ENCODE data around the gene XYLT1. TPM values are rescaled to one million over a fixed set of nuclear protein-coding genes. Genes with fewer than 3 reads are reported as not detected.

Gene XYLT1
- polyA plus RNA-seq, 1 of the 3 experiments (the other 2 are of a cell fraction), result 17.6 TPM

DNA sequence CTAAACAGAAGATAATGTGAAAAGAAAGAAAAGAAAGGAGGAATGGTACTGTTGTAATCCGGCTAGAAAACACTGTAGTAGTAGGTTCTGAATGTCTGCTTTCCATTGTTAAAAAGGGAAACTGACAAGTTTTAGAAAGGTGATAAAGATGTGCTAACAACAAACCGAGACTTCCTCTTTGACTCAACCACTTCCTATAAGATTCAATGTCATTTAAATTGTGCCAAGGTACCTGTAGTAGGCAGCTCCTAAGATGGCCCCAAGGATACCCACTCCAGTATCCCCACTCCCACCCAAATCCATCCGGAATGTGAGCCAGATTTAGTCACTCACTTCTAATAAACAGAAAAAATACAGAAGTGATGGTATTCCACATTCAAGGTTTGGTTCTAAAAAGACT, 31.2 kb downstream of the XYLT1 start:
- no peak overlapping the region for H3K4me3 ChIP-seq (ENCODE audit: low read depth in 2 of 2, low read length in 1 of 2)

DNA sequence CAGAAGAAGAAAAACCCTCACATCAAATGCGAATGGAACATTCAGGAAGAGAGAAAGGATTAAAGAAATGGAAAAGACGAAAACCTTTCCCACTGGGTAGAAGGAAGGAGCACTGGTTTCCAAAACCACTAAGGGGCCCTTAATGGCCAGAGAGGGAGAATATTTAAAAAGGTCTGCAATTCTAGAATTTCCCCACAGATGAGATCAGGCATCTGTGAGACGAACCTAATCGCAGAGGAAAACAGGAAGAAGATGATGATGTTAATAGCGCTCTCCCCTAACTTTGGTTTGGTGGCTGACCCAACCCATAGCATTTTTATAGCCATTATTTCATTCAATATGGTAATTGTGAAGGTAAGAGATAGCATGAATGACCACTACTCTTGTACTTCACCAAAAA, 32.8 kb downstream of the XYLT1 start:
- Histone ChIP-seq H2AFZ (ENCODE audit: low read depth) (no peak overlapping the region), H3K4me2 (no peak overlapping the region), H3K9ac (no peak overlapping the region), H3K36me3 (replicated peaks in 1 of 2; ENCODE audit: control insufficient read depth in 1 of 2, insufficient read depth in 2 of 2, low read length in 1 of 2) (peaks cover 0 to 56% of the 10 kb centered on the region in 2 experiments), H4K20me1 (ENCODE audit: insufficient read depth) (peaks cover 100% of the 10 kb centered on the region), H3K4me3 (ENCODE audit: low read depth in 2 of 2, low read length in 1 of 2) (no peak overlapping the region), H3K27ac (ENCODE audit: low read depth in 2 of 2, low read length in 1 of 2) (no peak overlapping the region), H3K9me2 (no peaks in the 10 kb centered on the region), H3K9me3 (no peaks in the 10 kb centered on the region), H3K4me1 (ENCODE audit: control insufficient read depth in 1 of 2, insufficient read depth in 2 of 2, low read depth in 1 of 2, low read length in 1 of 2) (peaks cover 0 to 3% of the 10 kb centered on the region in 2 experiments; a peak in 1 of 4 replicates), H3F3A (replicated peaks; ENCODE audit: insufficient read depth) (peaks cover 30% of the 10 kb centered on the region), H3K79me2 (ENCODE audit: insufficient read depth) (peaks cover 100% of the 10 kb centered on the region), H3K27me3 (ENCODE audit: insufficient read depth) (no peaks in the 10 kb centered on the region)
- WGBS (ENCODE audit: low lambda C conversion rate), result 88% methylated on average over 5 of the region's 5 CpGs
- ChIA-PET POLR2A (no interaction called here), CTCF (no interaction called here)
- TF ChIP-seq USF1 (IDR thresholded peaks at IDR 0.05; ENCODE audit: borderline replicate concordance, low read depth), result no peak
- TF ChIP-seq TCF12 (IDR thresholded peaks at IDR 0.05), result no peak
- no peak for TF ChIP-seq GABPA (IDR thresholded peaks at IDR 0.05; ENCODE audit: low read depth)
- no peak for DNase-seq

More for the DNA sequence above, 31.2 kb downstream of the XYLT1 start:
- no peak overlapping the region for H2AFZ ChIP-seq (ENCODE audit: low read depth)
- H3F3A ChIP-seq (replicated peaks; ENCODE audit: insufficient read depth), result peaks cover 38% of the 10 kb centered on the region
- no peaks in the 10 kb centered on the region for H3K27me3 ChIP-seq (ENCODE audit: insufficient read depth)
- H3K9me3 ChIP-seq, result no peaks in the 10 kb centered on the region
- no peak for TF ChIP-seq CHD2 (IDR thresholded peaks at IDR 0.05; ENCODE audit: low read length, partially characterized antibody)
- TF ChIP-seq MAX (IDR thresholded peaks at IDR 0.05; ENCODE audit: low read depth), result no peak
- no peak for TF ChIP-seq GABPA (IDR thresholded peaks at IDR 0.05; ENCODE audit: low read depth)
- no peak for TF ChIP-seq YY1 (IDR thresholded peaks at IDR 0.05; ENCODE audit: low read depth)
- no peak for TF ChIP-seq MXI1 (IDR thresholded peaks at IDR 0.05; ENCODE audit: low read depth, low read length)
- no peak for TF ChIP-seq ELF1 (IDR thresholded peaks at IDR 0.05)
- no peak for TF ChIP-seq MEF2A (IDR thresholded peaks at IDR 0.05; ENCODE audit: borderline replicate concordance, low read depth)
- no peak for TF ChIP-seq EP300 (IDR thresholded peaks at IDR 0.05; ENCODE audit: borderline replicate concordance in 1 of 2, low read depth in 1 of 2, low read length in 1 of 2)
- no peak for TF ChIP-seq FOXM1 (IDR thresholded peaks at IDR 0.05; ENCODE audit: low read depth)
- TF ChIP-seq RFX5 (IDR thresholded peaks at IDR 0.05; ENCODE audit: low read length), result no peak
- TF ChIP-seq RAD21 (IDR thresholded peaks at IDR 0.05; ENCODE audit: low read length), result no peak
- TF ChIP-seq JUND (IDR thresholded peaks at IDR 0.05), result no peak
- no peak for TF ChIP-seq TEAD4 (IDR thresholded peaks at IDR 0.05; ENCODE audit: borderline replicate concordance, insufficient read depth)
- H3K9me2 ChIP-seq, result no peaks in the 10 kb centered on the region
- H3K9ac ChIP-seq, result no peak overlapping the region
- H3K4me2 ChIP-seq, result no peak overlapping the region
- no peak for DNase-seq
- peaks cover 100% of the 10 kb centered on the region for H3K79me2 ChIP-seq (ENCODE audit: insufficient read depth)
- 83% methylated on average over 3 of the region's 3 CpGs for WGBS (ENCODE audit: low lambda C conversion rate)
- ChIA-PET POLR2A (no interaction called here), CTCF (no interaction called here)
- H3K27ac ChIP-seq (ENCODE audit: low read depth in 2 of 2, low read length in 1 of 2), result no peak overlapping the region
- H3K36me3 ChIP-seq (replicated peaks in 1 of 2; ENCODE audit: control insufficient read depth in 1 of 2, insufficient read depth in 2 of 2, low read length in 1 of 2), result peaks cover 0 to 54% of the 10 kb centered on the region in 2 experiments
- peaks cover 99% of the 10 kb centered on the region for H4K20me1 ChIP-seq (ENCODE audit: insufficient read depth)
- H3K4me1 ChIP-seq (ENCODE audit: control insufficient read depth in 1 of 2, insufficient read depth in 2 of 2, low read depth in 1 of 2, low read length in 1 of 2), result peaks cover 0 to 3% of the 10 kb centered on the region in 2 experiments; a peak in 1 of 4 replicates

All from SK-N-SH (cell line).